Measurements from ENCODE around the gene MRPS6.

Gene MRPS6

DNA sequence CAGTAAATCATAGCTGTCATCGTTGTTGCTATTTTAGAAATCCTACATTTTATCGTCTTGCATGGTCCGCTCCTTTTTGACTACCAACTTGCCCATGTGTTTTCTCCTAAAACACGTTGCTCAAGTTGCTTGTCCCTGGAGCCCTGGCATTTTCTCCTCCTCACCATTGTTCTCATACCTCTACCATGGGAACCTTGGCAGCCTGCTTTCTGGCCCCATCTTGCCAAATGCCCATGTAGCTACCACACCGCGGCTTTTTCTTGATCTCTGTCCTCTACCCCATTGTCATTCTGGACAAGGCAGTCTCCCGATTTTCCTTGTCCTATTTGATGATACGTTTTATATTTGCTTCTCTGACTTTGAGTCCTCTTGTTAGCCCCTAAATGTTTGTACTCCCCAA is 50.2 kb downstream of the MRPS6 start:
- H4K20me1 ChIP-seq (ENCODE audit: insufficient read depth, low read length) = peaks cover 20% of the 10 kb centered on the region; the same call in 1 of the 2 replicates
- DNase-seq (no peak), ATAC-seq (ENCODE audit: insufficient read depth, low read depth) (no peak)
- H2AFZ ChIP-seq (ENCODE audit: low read depth, low read length) = no peak overlapping the region
- H3K27ac ChIP-seq (ENCODE audit: low read length) = no peak overlapping the region
- TF ChIP-seq, protein P1, sequence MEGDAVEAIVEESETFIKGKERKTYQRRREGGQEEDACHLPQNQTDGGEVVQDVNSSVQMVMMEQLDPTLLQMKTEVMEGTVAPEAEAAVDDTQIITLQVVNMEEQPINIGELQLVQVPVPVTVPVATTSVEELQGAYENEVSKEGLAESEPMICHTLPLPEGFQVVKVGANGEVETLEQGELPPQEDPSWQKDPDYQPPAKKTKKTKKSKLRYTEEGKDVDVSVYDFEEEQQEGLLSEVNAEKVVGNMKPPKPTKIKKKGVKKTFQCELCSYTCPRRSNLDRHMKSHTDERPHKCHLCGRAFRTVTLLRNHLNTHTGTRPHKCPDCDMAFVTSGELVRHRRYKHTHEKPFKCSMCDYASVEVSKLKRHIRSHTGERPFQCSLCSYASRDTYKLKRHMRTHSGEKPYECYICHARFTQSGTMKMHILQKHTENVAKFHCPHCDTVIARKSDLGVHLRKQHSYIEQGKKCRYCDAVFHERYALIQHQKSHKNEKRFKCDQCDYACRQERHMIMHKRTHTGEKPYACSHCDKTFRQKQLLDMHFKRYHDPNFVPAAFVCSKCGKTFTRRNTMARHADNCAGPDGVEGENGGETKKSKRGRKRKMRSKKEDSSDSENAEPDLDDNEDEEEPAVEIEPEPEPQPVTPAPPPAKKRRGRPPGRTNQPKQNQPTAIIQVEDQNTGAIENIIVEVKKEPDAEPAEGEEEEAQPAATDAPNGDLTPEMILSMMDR (IDR thresholded peaks at IDR 0.05; ENCODE audit: borderline replicate concordance, extremely low read depth, low read length, poor library complexity, severe bottlenecking) = no peak
- TF ChIP-seq EZH2 (IDR thresholded peaks at IDR 0.05; ENCODE audit: borderline replicate concordance, low read depth, low read length, severe bottlenecking) = no peak
- H3K9ac ChIP-seq (ENCODE audit: low read depth, low read length) = no peak overlapping the region
- no peak overlapping the region for H3K4me2 ChIP-seq (ENCODE audit: insufficient read depth, low read length)
- H3K36me3 ChIP-seq (ENCODE audit: insufficient read depth, low read length) = peaks cover 46% of the 10 kb centered on the region
- peaks cover 95% of the 10 kb centered on the region for H3K79me2 ChIP-seq (ENCODE audit: insufficient read depth, low read length)
- H3K4me1 ChIP-seq (ENCODE audit: insufficient read depth, low read length) = no peaks in the 10 kb centered on the region
- H3K9me3 ChIP-seq (ENCODE audit: insufficient read depth, low read length, severe bottlenecking) = no peaks in the 10 kb centered on the region
- no peak overlapping the region for H3K4me3 ChIP-seq (ENCODE audit: low read depth in 1 of 2, low read length in 2 of 2)
- H3K27me3 ChIP-seq (ENCODE audit: insufficient read depth, low read length, poor library complexity) = no peaks in the 10 kb centered on the region

DNA sequence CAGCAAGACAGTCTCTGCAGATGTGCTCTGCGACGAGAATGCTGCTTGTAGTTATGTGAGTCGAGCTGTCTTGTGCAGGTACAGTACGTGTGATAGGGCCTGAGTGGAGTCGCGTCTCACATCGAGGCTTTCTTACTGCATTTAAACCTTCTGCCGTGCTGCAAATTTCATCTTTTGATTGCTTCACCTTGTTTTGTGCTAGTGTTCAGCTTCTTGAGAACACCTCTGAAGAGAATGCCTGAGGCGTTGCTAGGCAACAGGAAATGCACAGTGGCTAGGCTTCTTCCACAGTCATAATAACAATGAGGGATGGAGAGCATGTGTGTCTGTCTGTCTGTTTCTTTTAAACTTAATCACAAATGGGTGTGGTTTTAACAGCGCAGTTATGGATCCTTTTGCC is 52.9 kb downstream of the MRPS6 start:
- no peaks in the 10 kb centered on the region for H3K27me3 ChIP-seq (ENCODE audit: insufficient read depth, low read length, poor library complexity)
- peaks cover 23% of the 10 kb centered on the region for H4K20me1 ChIP-seq (ENCODE audit: insufficient read depth, low read length)
- H3K27ac ChIP-seq (ENCODE audit: low read length) = no peak overlapping the region
- peaks cover 62% of the 10 kb centered on the region for H3K36me3 ChIP-seq (ENCODE audit: insufficient read depth, low read length)
- H3K79me2 ChIP-seq (ENCODE audit: insufficient read depth, low read length) = peaks cover 96% of the 10 kb centered on the region
- H3K4me3 ChIP-seq (ENCODE audit: low read depth in 1 of 2, low read length in 2 of 2) = no peak overlapping the region
- no peaks in the 10 kb centered on the region for H3K9me3 ChIP-seq (ENCODE audit: insufficient read depth, low read length, severe bottlenecking)
- H3K4me2 ChIP-seq (ENCODE audit: insufficient read depth, low read length) = no peak overlapping the region
- no peak overlapping the region for H2AFZ ChIP-seq (ENCODE audit: low read depth, low read length)
- no peak for DNase-seq
- TF ChIP-seq, protein P1 (IDR thresholded peaks at IDR 0.05; ENCODE audit: borderline replicate concordance, extremely low read depth, low read length, poor library complexity, severe bottlenecking) = no peak
- no peak for TF ChIP-seq EZH2 (IDR thresholded peaks at IDR 0.05; ENCODE audit: borderline replicate concordance, low read depth, low read length, severe bottlenecking)
- no peak for ATAC-seq (ENCODE audit: insufficient read depth, low read depth)
- peaks cover 23% of the 10 kb centered on the region for H3K4me1 ChIP-seq (ENCODE audit: insufficient read depth, low read length)
- H3K9ac ChIP-seq (ENCODE audit: low read depth, low read length) = no peak overlapping the region

DNA sequence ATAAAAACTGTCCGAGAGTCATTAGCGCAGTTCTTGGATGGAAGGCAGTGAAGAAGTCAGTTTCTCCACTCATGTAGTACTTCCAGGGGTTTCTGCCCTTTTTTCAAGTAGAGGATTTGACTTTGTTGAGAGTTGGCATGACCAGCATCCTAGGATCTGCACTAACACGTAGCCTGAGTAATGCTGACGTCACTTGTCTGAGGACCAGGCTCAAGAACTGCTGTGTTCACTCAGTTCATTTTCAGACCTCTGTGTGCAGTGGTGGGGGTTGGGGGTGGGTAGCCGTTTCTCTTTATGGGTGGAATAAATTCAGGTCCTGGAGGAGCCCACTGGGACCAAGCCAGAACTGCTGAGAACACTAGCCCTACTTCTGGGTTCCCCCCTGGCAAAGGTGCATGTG is 53.3 kb downstream of the MRPS6 start:
- Histone ChIP-seq H4K20me1 (ENCODE audit: insufficient read depth, low read length) (peaks cover 23% of the 10 kb centered on the region), H3K4me3 (ENCODE audit: low read depth in 1 of 2, low read length in 2 of 2) (no peak overlapping the region), H3K79me2 (ENCODE audit: insufficient read depth, low read length) (peaks cover 96% of the 10 kb centered on the region), H3K9ac (ENCODE audit: low read depth, low read length) (no peak overlapping the region), H3K9me3 (ENCODE audit: insufficient read depth, low read length, severe bottlenecking) (no peaks in the 10 kb centered on the region), H3K27me3 (ENCODE audit: insufficient read depth, low read length, poor library complexity) (no peaks in the 10 kb centered on the region), H3K27ac (ENCODE audit: low read length) (no peak overlapping the region), H3K36me3 (ENCODE audit: insufficient read depth, low read length) (peaks cover 66% of the 10 kb centered on the region), H3K4me2 (ENCODE audit: insufficient read depth, low read length) (no peak overlapping the region), H3K4me1 (ENCODE audit: insufficient read depth, low read length) (peaks cover 23% of the 10 kb centered on the region), H2AFZ (ENCODE audit: low read depth, low read length) (no peak overlapping the region)
- ATAC-seq (ENCODE audit: insufficient read depth, low read depth) (no peak), DNase-seq (no peak)
- TF ChIP-seq EZH2 (IDR thresholded peaks at IDR 0.05; ENCODE audit: borderline replicate concordance, low read depth, low read length, severe bottlenecking) = no peak
- TF ChIP-seq, protein P1 (IDR thresholded peaks at IDR 0.05; ENCODE audit: borderline replicate concordance, extremely low read depth, low read length, poor library complexity, severe bottlenecking) = no peak

DNA sequence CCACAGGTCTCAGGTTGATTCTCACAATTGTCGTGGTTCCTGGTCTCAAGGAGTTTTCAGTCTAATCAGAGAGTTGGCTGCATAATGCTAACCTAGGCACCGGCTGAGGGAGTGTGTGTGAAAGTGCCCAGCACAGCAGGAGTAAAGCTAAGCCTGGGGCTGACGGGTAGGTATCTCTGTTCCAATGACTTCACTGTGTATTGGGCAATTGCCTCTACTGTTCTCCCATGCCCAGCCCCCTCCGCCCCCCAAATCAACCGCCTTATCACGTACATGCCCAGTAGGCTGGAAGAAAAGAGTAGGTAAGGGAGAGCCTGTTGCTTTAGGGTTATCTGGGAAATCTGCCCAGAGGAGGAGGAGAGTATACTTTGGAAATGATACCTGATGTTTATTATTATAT is 54.7 kb downstream of the MRPS6 start:
- Histone ChIP-seq H2AFZ (ENCODE audit: low read depth, low read length) (no peak overlapping the region), H3K36me3 (ENCODE audit: insufficient read depth, low read length) (peaks cover 77% of the 10 kb centered on the region), H3K27ac (ENCODE audit: low read length) (no peak overlapping the region), H3K79me2 (ENCODE audit: insufficient read depth, low read length) (peaks cover 97% of the 10 kb centered on the region), H3K4me2 (ENCODE audit: insufficient read depth, low read length) (no peak overlapping the region), H3K9me3 (ENCODE audit: insufficient read depth, low read length, severe bottlenecking) (no peaks in the 10 kb centered on the region), H3K27me3 (ENCODE audit: insufficient read depth, low read length, poor library complexity) (no peaks in the 10 kb centered on the region), H3K4me1 (ENCODE audit: insufficient read depth, low read length) (peaks cover 23% of the 10 kb centered on the region), H3K4me3 (ENCODE audit: low read depth in 1 of 2, low read length in 2 of 2) (no peak overlapping the region), H4K20me1 (ENCODE audit: insufficient read depth, low read length) (peaks cover 29% of the 10 kb centered on the region), H3K9ac (ENCODE audit: low read depth, low read length) (no peak overlapping the region)
- no peak for ATAC-seq (ENCODE audit: insufficient read depth, low read depth)
- TF ChIP-seq, protein P1 (IDR thresholded peaks at IDR 0.05; ENCODE audit: borderline replicate concordance, extremely low read depth, low read length, poor library complexity, severe bottlenecking) = no peak
- no peak for TF ChIP-seq EZH2 (IDR thresholded peaks at IDR 0.05; ENCODE audit: borderline replicate concordance, low read depth, low read length, severe bottlenecking)
- DNase-seq = no peak
